Epithelial cell of esophagus (primary cell): ENCODE results near the gene RUNX2.
"Not testable (repeated sequence)": the region's sequence is repeated elsewhere in the genome, so short reads cannot be mapped to it uniquely, and the experiment has no call there.

Source experiments
- DNase-seq: peaks from one replicate; pipeline ENCODE4 v3.0.0; 2010; ENCODE audit warnings: low read depth
- H3K4me3 ChIP-seq: 2 replicates; pipeline ENCODE4 v1.5.1; 2011; ENCODE audit warnings: mild to moderate bottlenecking, low read length, control low read depth
- CTCF ChIP-seq: IDR thresholded peaks from 2 replicates; pipeline ENCODE4 v1.5.1; 2011; ENCODE audit warnings: low read depth, mild to moderate bottlenecking, low read length, control low read depth, inconsistent platforms; ENCODE audit not compliant: insufficient read depth; ENCODE audit errors: missing control alignments

The RUNX2 gene

GRCh38 chr6:45462190-45463134 is 134.3 kb downstream of the RUNX2 start:
- no peak overlapping the region for H3K4me3 ChIP-seq
- no peak for TF ChIP-seq CTCF
- DNase-seq: no peak

- no peak for DNase-seq
- TF ChIP-seq CTCF: no peak
- H3K4me3 ChIP-seq: no peak overlapping the region
Measured at GRCh38 chr6:45464685-45465084, 136.6 kb downstream of the RUNX2 start.

GRCh38 chr6:45466686-45467085 is 138.6 kb downstream of the RUNX2 start:
- no peak overlapping the region for H3K4me3 ChIP-seq
- no peak for TF ChIP-seq CTCF
- no peak for DNase-seq

- not testable (repeated sequence) for DNase-seq
Measured at GRCh38 chr6:45467417-45467816, 139.3 kb downstream of the RUNX2 start.

GRCh38 chr6:45467853-45468252 is 139.7 kb downstream of the RUNX2 start:
- TF ChIP-seq CTCF: no peak
- H3K4me3 ChIP-seq: no peak overlapping the region
- no peak for DNase-seq

More at GRCh38 chr6:45467417-45467816, 139.3 kb downstream of the RUNX2 start:
- not testable (repeated sequence) for H3K4me3 ChIP-seq

- DNase-seq: no peak
- TF ChIP-seq CTCF: no peak
Measured at GRCh38 chr6:45469663-45470062, 141.5 kb downstream of the RUNX2 start.

GRCh38 chr6:45470131-45470738 is 142.1 kb downstream of the RUNX2 start:
- DNase-seq: no peak
- no peak for TF ChIP-seq CTCF
- no peak overlapping the region for H3K4me3 ChIP-seq

More at GRCh38 chr6:45469663-45470062, 141.5 kb downstream of the RUNX2 start:
- no peak overlapping the region for H3K4me3 ChIP-seq
